Measurements from ENCODE around the gene CAMSAP2. TPM values are rescaled to one million over a fixed set of nuclear protein-coding genes. Genes with fewer than 3 reads are reported as not detected.

CAMSAP2 gene
- total and polyA plus RNA-seq, 5 experiments from 2014 or later, result 0.71 to 10.1 (median 2.0) TPM

GRCh38 chr1:200720199-200720598 is 18.5 kb upstream of the CAMSAP2 start:
- no peak for DNase-seq
- ATAC-seq, result no peak
- Mint-ChIP-seq H3K27ac (no peak overlapping the region), H3K4me1 (peaks cover 0 to 9% (median 0%) of the 10 kb centered on the region in 4 donors), H3K36me3 (no peaks in the 10 kb centered on the region), H3K4me3 (no peak overlapping the region), H3K27me3 (peaks cover 7 to 16% (median 9%) of the 10 kb centered on the region in 5 donors), H3K9me3 (peaks cover 0 to 4% (median 0%) of the 10 kb centered on the region in 9 donors)
- POLR2A ChIA-PET, result no interaction called here

DNA sequence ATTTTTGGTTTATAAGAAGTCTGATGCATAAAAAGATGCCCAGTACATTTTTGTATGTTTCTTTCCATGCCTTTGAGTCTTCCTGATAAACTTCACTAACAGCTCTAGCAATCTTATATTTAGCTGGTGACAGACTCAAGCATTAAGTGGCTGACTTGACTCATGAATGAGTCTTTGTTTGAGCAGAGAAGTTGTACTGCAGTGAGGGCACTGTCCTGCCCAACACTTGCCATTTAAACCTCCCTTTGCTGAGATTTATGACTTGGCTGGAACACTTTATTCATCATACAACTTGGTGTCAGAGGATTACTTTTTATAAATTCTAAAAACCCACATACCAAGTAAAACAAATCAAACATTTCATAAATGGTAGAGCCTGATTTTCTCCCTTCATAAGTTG is 14.6 kb upstream of the CAMSAP2 start:
- POLR2A ChIA-PET, result no interaction called here
- H3K9me3 Mint-ChIP-seq, result no peaks in the 10 kb centered on the region
- no peak for DNase-seq
- H3K36me3 Mint-ChIP-seq, result no peaks in the 10 kb centered on the region
- H3K4me1 Mint-ChIP-seq, result no peaks in the 10 kb centered on the region
- no peak overlapping the region for H3K27ac Mint-ChIP-seq
- no peak for ATAC-seq
- no peak overlapping the region for H3K4me3 Mint-ChIP-seq
- H3K27me3 Mint-ChIP-seq, result peaks cover 0 to 3% (median 0%) of the 10 kb centered on the region in 5 donors

- H3K4me3 Mint-ChIP-seq, result no peak overlapping the region
- DNase-seq (no peak), ATAC-seq (no peak)
- no peak overlapping the region for H3K27ac Mint-ChIP-seq
- H3K4me1 Mint-ChIP-seq, result no peaks in the 10 kb centered on the region
- peaks cover 0 to 3% (median under 1%) of the 10 kb centered on the region in 5 donors for H3K27me3 Mint-ChIP-seq
- POLR2A ChIA-PET, result no interaction called here
- no peaks in the 10 kb centered on the region for H3K36me3 Mint-ChIP-seq
- H3K9me3 Mint-ChIP-seq, result no peaks in the 10 kb centered on the region
Observed at GRCh38 chr1:200727257-200727656, 11.4 kb upstream of the CAMSAP2 start.

- peaks cover 0 to 6% (median 2%) of the 10 kb centered on the region in 5 donors for H3K27me3 Mint-ChIP-seq
- no peaks in the 10 kb centered on the region for H3K9me3 Mint-ChIP-seq
- DNase-seq (no peak), ATAC-seq (no peak)
- H3K4me3 Mint-ChIP-seq, result no peak overlapping the region
- no peaks in the 10 kb centered on the region for H3K4me1 Mint-ChIP-seq
- H3K27ac Mint-ChIP-seq, result no peak overlapping the region
- no peaks in the 10 kb centered on the region for H3K36me3 Mint-ChIP-seq
- POLR2A ChIA-PET, result no interaction called here
Observed at GRCh38 chr1:200729863-200730262, 8.8 kb upstream of the CAMSAP2 start.

DNA sequence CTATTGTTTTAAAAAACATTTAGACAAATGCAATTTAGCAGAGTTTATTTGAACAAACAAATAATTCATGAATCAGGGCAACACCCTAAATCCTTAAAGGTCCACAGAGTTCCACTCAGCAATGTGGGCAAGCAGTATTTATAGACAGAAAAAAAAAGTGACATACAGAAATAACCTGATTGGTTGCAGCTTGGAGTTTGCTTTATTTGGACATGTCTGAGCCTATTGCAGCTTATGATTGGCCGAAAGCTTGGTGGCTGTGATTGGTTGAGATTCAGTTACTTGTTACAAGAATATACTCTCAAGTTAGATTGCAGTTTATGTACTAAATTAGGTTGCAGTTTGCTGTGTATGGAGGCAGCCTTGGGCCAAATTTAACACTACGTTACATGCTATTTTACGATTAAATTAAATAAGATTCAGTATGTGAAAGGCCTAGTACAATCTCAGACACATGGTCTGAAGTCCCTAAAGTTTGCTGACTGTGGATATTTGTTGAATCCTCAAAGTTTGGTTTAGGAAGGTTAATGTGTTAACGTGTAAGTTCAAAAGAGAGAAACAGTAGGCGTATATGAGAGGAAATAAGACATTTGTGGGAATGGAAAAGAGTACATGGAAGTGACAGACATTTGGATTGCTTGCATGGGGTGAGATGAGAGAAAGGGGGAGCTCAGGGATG is 6.9 kb upstream of the CAMSAP2 start:
- H3K27ac Mint-ChIP-seq, result peak overlapping the region in 1 of 10 donors; percentile 54
- H3K36me3 Mint-ChIP-seq, result no peaks in the 10 kb centered on the region
- no peak overlapping the region for H3K4me3 Mint-ChIP-seq
- ATAC-seq, result no peak
- peaks cover 0 to 6% (median 2%) of the 10 kb centered on the region in 5 donors for H3K27me3 Mint-ChIP-seq
- no peaks in the 10 kb centered on the region for H3K4me1 Mint-ChIP-seq
- no peaks in the 10 kb centered on the region for H3K9me3 Mint-ChIP-seq
- POLR2A ChIA-PET, result interaction anchor here (0.8 kb wide), 1 partner anchor 62 kb away, joined by 3 read pairs; the partner anchor contains the start of gene DDX59
- DNase-seq, result no peak

- Mint-ChIP-seq H3K27ac (no peak overlapping the region), H3K4me1 (no peaks in the 10 kb centered on the region), H3K36me3 (no peaks in the 10 kb centered on the region), H3K9me3 (no peaks in the 10 kb centered on the region), H3K4me3 (no peak overlapping the region), H3K27me3 (peaks cover 0 to 6% (median 2%) of the 10 kb centered on the region in 5 donors)
- ATAC-seq (no peak), DNase-seq (no peak)
- POLR2A ChIA-PET, result no interaction called here
Observed at GRCh38 chr1:200732438-200732837, 6.3 kb upstream of the CAMSAP2 start.

DNA sequence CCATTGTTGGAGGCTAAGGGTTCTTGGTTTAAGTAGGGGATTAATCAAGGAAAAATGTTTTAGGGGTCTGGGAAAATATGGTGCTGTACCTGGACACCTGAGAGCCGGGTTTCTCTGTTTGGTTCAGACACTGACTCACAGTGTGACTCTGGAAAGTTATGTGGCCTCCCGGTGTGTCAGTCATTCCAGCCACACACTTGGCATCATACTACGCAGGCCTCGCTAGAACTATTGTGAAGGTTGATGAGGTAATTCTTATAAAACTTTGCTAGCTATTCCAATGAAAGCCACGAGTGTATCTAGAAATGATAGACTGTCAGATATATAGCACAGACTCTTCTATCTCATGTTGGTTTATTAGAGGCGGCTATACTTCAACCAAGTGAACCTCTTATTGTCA is 4.8 kb upstream of the CAMSAP2 start:
- H3K9me3 Mint-ChIP-seq, result no peaks in the 10 kb centered on the region
- POLR2A ChIA-PET, result no interaction called here
- H3K4me1 Mint-ChIP-seq, result peaks cover 4 to 13% (median 10%) of the 10 kb centered on the region in 4 donors

GRCh38 chr1:200737647-200738291 is 924 bp upstream of the CAMSAP2 start:
- ATAC-seq (no peak), DNase-seq (peak in 1 of 10 donors; percentile 9)
- H3K27me3 Mint-ChIP-seq, result peaks cover 0 to 7% (median 0%) of the 10 kb centered on the region in 5 donors
- POLR2A ChIA-PET, result interaction anchor here (0.7 to 1.5 kb wide), 3 partner anchors 68 to 201 kb away, joined by 3 to 6 read pairs (median 4); no protein-coding TSS in a partner anchor
- no peaks in the 10 kb centered on the region for H3K36me3 Mint-ChIP-seq
- peaks cover 14 to 35% (median 33%) of the 10 kb centered on the region in 4 donors for H3K4me1 Mint-ChIP-seq
- H3K27ac Mint-ChIP-seq, result peak overlapping the region in 9 of 10 donors; percentile 4 to 96 (median 88)
- peak overlapping the region; percentile 93 to 99 (median 98) for H3K4me3 Mint-ChIP-seq
- no peaks in the 10 kb centered on the region for H3K9me3 Mint-ChIP-seq

More for the DNA sequence above, 4.8 kb upstream of the CAMSAP2 start:
- Mint-ChIP-seq H3K27ac (no peak overlapping the region), H3K27me3 (peaks cover 0 to 6% (median 2%) of the 10 kb centered on the region in 5 donors), H3K36me3 (no peaks in the 10 kb centered on the region), H3K4me3 (no peak overlapping the region)
- ATAC-seq (no peak), DNase-seq (no peak)

DNA sequence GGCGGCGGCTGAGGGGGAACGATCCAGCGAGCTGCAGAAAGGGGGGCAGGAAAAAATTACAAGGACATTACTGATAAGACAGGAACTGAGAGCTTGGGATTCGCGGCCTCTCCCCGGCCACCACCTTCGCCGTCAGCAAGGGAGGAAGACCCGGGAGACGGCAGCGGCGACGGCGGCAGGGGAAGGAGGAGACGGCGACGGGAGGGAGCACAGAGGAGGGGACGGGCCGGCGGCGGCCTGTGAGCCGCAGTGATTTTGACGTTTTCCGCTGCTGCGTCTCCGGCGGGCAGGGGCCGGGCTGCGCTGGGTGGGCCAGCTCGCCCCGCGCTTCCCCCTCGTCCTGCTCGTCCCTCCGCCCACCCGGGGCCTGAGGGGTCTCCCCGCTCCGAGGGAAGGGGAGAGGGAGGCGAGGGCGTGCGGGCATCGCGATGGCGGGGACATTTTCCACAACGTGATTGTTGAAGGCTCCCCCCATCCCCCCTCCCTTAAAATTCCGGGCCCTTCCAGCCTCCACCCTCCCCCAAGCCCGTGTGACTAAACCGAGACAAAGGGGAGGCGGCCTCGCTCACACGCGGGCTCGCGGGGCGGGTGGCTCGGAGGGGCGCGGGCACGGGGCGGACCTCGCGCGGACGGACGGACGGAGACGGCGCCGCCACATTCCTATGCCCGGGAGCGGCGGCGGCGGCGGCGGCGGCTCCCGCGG is 407 bp downstream of the CAMSAP2 start:
- peak; percentile 65 to 72 for ATAC-seq
- no peaks in the 10 kb centered on the region for H3K36me3 Mint-ChIP-seq
- peak overlapping the region; percentile 93 to 99 (median 98) for H3K4me3 Mint-ChIP-seq
- H3K4me1 Mint-ChIP-seq, result peaks cover 16 to 37% (median 36%) of the 10 kb centered on the region in 4 donors
- peaks cover 0 to 7% (median 0%) of the 10 kb centered on the region in 5 donors for H3K27me3 Mint-ChIP-seq
- DNase-seq, result peak; percentile 14 to 70 (median 50)
- peak overlapping the region in 9 of 10 donors; percentile 61 to 97 (median 96) for H3K27ac Mint-ChIP-seq
- no peaks in the 10 kb centered on the region for H3K9me3 Mint-ChIP-seq
- POLR2A ChIA-PET, result interaction anchor here (0.6 to 1.1 kb wide), 2 partner anchors 69 to 282 kb away, joined by 4 read pairs; no protein-coding TSS in a partner anchor

- H3K27ac Mint-ChIP-seq, result peak overlapping the region in 9 of 10 donors; percentile 10 to 91 (median 65)
- peaks cover 0 to 9% (median 0%) of the 10 kb centered on the region in 5 donors for H3K27me3 Mint-ChIP-seq
- DNase-seq (peak in 3 of 10 donors; percentile 3 to 31 (median 16)), ATAC-seq (no peak)
- no peaks in the 10 kb centered on the region for H3K36me3 Mint-ChIP-seq
- peaks cover 20 to 43% (median 42%) of the 10 kb centered on the region in 4 donors for H3K4me1 Mint-ChIP-seq
- no peaks in the 10 kb centered on the region for H3K9me3 Mint-ChIP-seq
- POLR2A ChIA-PET, result interaction anchor here (0.6 kb wide), 1 partner anchor 281 kb away, joined by 4 read pairs; no protein-coding TSS in a partner anchor
- peak overlapping the region; percentile 77 to 97 (median 87) for H3K4me3 Mint-ChIP-seq
Observed at GRCh38 chr1:200739702-200740570, 1.2 kb downstream of the CAMSAP2 start.

- Mint-ChIP-seq H3K36me3 (no peaks in the 10 kb centered on the region), H3K27me3 (peaks cover 0 to 9% (median 0%) of the 10 kb centered on the region in 5 donors), H3K27ac (peak overlapping the region in 9 of 10 donors; percentile 29 to 91 (median 65)), H3K4me3 (peak overlapping the region; percentile 77 to 97 (median 87)), H3K9me3 (no peaks in the 10 kb centered on the region), H3K4me1 (peaks cover 20 to 43% (median 42%) of the 10 kb centered on the region in 4 donors)
- DNase-seq (no peak), ATAC-seq (no peak)
- POLR2A ChIA-PET, result no interaction called here
Observed at GRCh38 chr1:200740571-200741208, 2.0 kb downstream of the CAMSAP2 start.
